Activated T-helper 2 cell treated with anti-CD3 and anti-CD28 coated beads, Interferon-gamma antibody, Interleukin-2, Interleukin-4, amounts not matched to agents 10 μg/mL and 5 μg/mL and 100 μg/mL, durations not matched to agents 14 hours and 24 hours and 36 hours (primary cell): ENCODE data around the gene PIBF1. TPM values are rescaled to one million over a fixed set of nuclear protein-coding genes. Genes with fewer than 3 reads are reported as not detected.
"Not testable (repeated sequence)": the region's sequence is repeated elsewhere in the genome, so short reads cannot be mapped to it uniquely, and the experiment has no call there.

Experiments
- DNase-seq: peaks from one replicate; pipeline ENCODE4 v3.0.0; 2021; ENCODE audit warnings: low spot score
- H3K27ac Mint-ChIP-seq: one replicate; pipeline ENCODE4 v1.8.0; 2021; ENCODE audit warnings: mixed read lengths
- H3K27me3 Mint-ChIP-seq: one replicate; pipeline ENCODE4 v1.8.0; 2021; ENCODE audit warnings: low read depth, mixed read lengths
- H3K36me3 Mint-ChIP-seq: one replicate; pipeline ENCODE4 v1.8.0; 2021; ENCODE audit warnings: low read depth, mixed read lengths
- H3K4me1 Mint-ChIP-seq: one replicate; pipeline ENCODE4 v1.8.0; 2021; ENCODE audit warnings: low read depth, mixed read lengths
- H3K4me3 Mint-ChIP-seq: one replicate; pipeline ENCODE4 v1.8.0; 2021; ENCODE audit warnings: low read depth, mild to moderate bottlenecking, moderate library complexity, mixed read lengths
- H3K9me3 Mint-ChIP-seq: one replicate; pipeline ENCODE4 v1.8.0; 2021; ENCODE audit warnings: mixed read lengths
- intact Hi-C: fragments of 100-400 bp; cut with micrococcal nuclease; formaldehyde crosslinking; loops from one replicate; pipeline ENCODE4 v1.15.1; 2023
- total RNA-seq: library from RNA; stranded (reverse); gene quantifications from 2 replicates; pipeline ENCODE4 v1.2.3, GENCODE V29; 2022

Gene PIBF1
- total RNA-seq, 1 donor from 2014 or later: 22.1 TPM

- DNase-seq: no peak
- Mint-ChIP-seq H3K4me1 (peaks cover 4% of the 10 kb centered on the region), H3K27me3 (no peaks in the 10 kb centered on the region), H3K36me3 (peaks cover 12% of the 10 kb centered on the region), H3K9me3 (no peaks in the 10 kb centered on the region), H3K27ac (no peak overlapping the region), H3K4me3 (no peak overlapping the region)
- intact Hi-C loops: no loop called here
These were observed 107.6 kb downstream of the PIBF1 start for GRCh38 chr13:72889495-72889894.

- H3K27me3 Mint-ChIP-seq: no peaks in the 10 kb centered on the region
- H3K27ac Mint-ChIP-seq: no peak overlapping the region
- DNase-seq: no peak
- intact Hi-C loops: no loop called here
- H3K36me3 Mint-ChIP-seq: peaks cover 16% of the 10 kb centered on the region
- no peak overlapping the region for H3K4me3 Mint-ChIP-seq
- H3K4me1 Mint-ChIP-seq: peaks cover 4% of the 10 kb centered on the region
- H3K9me3 Mint-ChIP-seq: no peaks in the 10 kb centered on the region
These were observed 108.6 kb downstream of the PIBF1 start for GRCh38 chr13:72890546-72890945.

GRCh38 chr13:72891423-72891822 lies 109.5 kb downstream of the PIBF1 start:
- Mint-ChIP-seq H3K36me3 (peaks cover 25% of the 10 kb centered on the region), H3K9me3 (peaks cover 3% of the 10 kb centered on the region), H3K27me3 (no peaks in the 10 kb centered on the region), H3K4me1 (peaks cover 4% of the 10 kb centered on the region), H3K4me3 (no peak overlapping the region), H3K27ac (no peak overlapping the region)
- intact Hi-C loops: no loop called here
- no peak for DNase-seq

GRCh38 chr13:72896869-72897268 lies 114.9 kb downstream of the PIBF1 start:
- DNase-seq: no peak
- H3K9me3 Mint-ChIP-seq: peaks cover 19% of the 10 kb centered on the region
- no peaks in the 10 kb centered on the region for H3K4me1 Mint-ChIP-seq
- no peaks in the 10 kb centered on the region for H3K27me3 Mint-ChIP-seq
- intact Hi-C loops: no loop called here
- H3K27ac Mint-ChIP-seq: no peak overlapping the region
- peaks cover 30% of the 10 kb centered on the region for H3K36me3 Mint-ChIP-seq
- no peak overlapping the region for H3K4me3 Mint-ChIP-seq

- intact Hi-C loops, DNase-seq, H3K27me3 Mint-ChIP-seq, H3K4me1 Mint-ChIP-seq, H3K4me3 Mint-ChIP-seq, H3K27ac Mint-ChIP-seq: not testable (repeated sequence)
- Mint-ChIP-seq H3K9me3 (peaks cover 15% of the 10 kb centered on the region), H3K36me3 (peaks cover 10% of the 10 kb centered on the region)
These were observed 119.6 kb downstream of the PIBF1 start for GRCh38 chr13:72901546-72901945.

- intact Hi-C loops: no loop called here
- no peak overlapping the region for H3K4me3 Mint-ChIP-seq
- peaks cover 28% of the 10 kb centered on the region for H3K36me3 Mint-ChIP-seq
- no peaks in the 10 kb centered on the region for H3K9me3 Mint-ChIP-seq
- DNase-seq: no peak
- no peaks in the 10 kb centered on the region for H3K27me3 Mint-ChIP-seq
- no peaks in the 10 kb centered on the region for H3K4me1 Mint-ChIP-seq
- H3K27ac Mint-ChIP-seq: no peak overlapping the region
These were observed 126.5 kb downstream of the PIBF1 start for GRCh38 chr13:72908416-72908815.

- H3K4me3 Mint-ChIP-seq: no peak overlapping the region
- H3K27ac Mint-ChIP-seq: no peak overlapping the region
- H3K4me1 Mint-ChIP-seq: no peaks in the 10 kb centered on the region
- no peak for DNase-seq
- intact Hi-C loops: no loop called here
- H3K36me3 Mint-ChIP-seq: peaks cover 28% of the 10 kb centered on the region
- H3K9me3 Mint-ChIP-seq: no peaks in the 10 kb centered on the region
- H3K27me3 Mint-ChIP-seq: no peaks in the 10 kb centered on the region
These were observed 130.0 kb downstream of the PIBF1 start for GRCh38 chr13:72911981-72912380.

GRCh38 chr13:72920097-72920496 lies 138.2 kb downstream of the PIBF1 start:
- no peak overlapping the region for H3K4me3 Mint-ChIP-seq
- intact Hi-C loops: no loop called here
- no peak for DNase-seq
- H3K27ac Mint-ChIP-seq: no peak overlapping the region
- H3K4me1 Mint-ChIP-seq: peaks cover 6% of the 10 kb centered on the region
- no peaks in the 10 kb centered on the region for H3K27me3 Mint-ChIP-seq
- H3K9me3 Mint-ChIP-seq: no peaks in the 10 kb centered on the region
- H3K36me3 Mint-ChIP-seq: peaks cover 26% of the 10 kb centered on the region

GRCh38 chr13:72931311-72931710 lies 149.4 kb downstream of the PIBF1 start:
- no peak overlapping the region for H3K4me3 Mint-ChIP-seq
- no peaks in the 10 kb centered on the region for H3K4me1 Mint-ChIP-seq
- no peak overlapping the region for H3K27ac Mint-ChIP-seq
- H3K9me3 Mint-ChIP-seq: no peaks in the 10 kb centered on the region
- H3K27me3 Mint-ChIP-seq: no peaks in the 10 kb centered on the region
- peaks cover 31% of the 10 kb centered on the region for H3K36me3 Mint-ChIP-seq
- no peak for DNase-seq
- intact Hi-C loops: no loop called here

GRCh38 chr13:72932250-72932649 lies 150.3 kb downstream of the PIBF1 start:
- intact Hi-C loops: no loop called here
- H3K27ac Mint-ChIP-seq: no peak overlapping the region
- no peaks in the 10 kb centered on the region for H3K4me1 Mint-ChIP-seq
- peaks cover 34% of the 10 kb centered on the region for H3K36me3 Mint-ChIP-seq
- no peaks in the 10 kb centered on the region for H3K27me3 Mint-ChIP-seq
- no peak overlapping the region for H3K4me3 Mint-ChIP-seq
- DNase-seq: no peak
- H3K9me3 Mint-ChIP-seq: no peaks in the 10 kb centered on the region

- H3K27ac Mint-ChIP-seq, H3K9me3 Mint-ChIP-seq, intact Hi-C loops, DNase-seq, H3K4me1 Mint-ChIP-seq, H3K27me3 Mint-ChIP-seq, H3K4me3 Mint-ChIP-seq: not testable (repeated sequence)
- H3K36me3 Mint-ChIP-seq: peaks cover 56% of the 10 kb centered on the region
These were observed 164.3 kb downstream of the PIBF1 start for GRCh38 chr13:72946267-72946666.

- H3K9me3 Mint-ChIP-seq: no peaks in the 10 kb centered on the region
- no peaks in the 10 kb centered on the region for H3K4me1 Mint-ChIP-seq
- no peak overlapping the region for H3K4me3 Mint-ChIP-seq
- intact Hi-C loops: no loop called here
- no peak overlapping the region for H3K27ac Mint-ChIP-seq
- no peak for DNase-seq
- H3K27me3 Mint-ChIP-seq: no peaks in the 10 kb centered on the region
- H3K36me3 Mint-ChIP-seq: peaks cover 40% of the 10 kb centered on the region
These were observed 170.7 kb downstream of the PIBF1 start for GRCh38 chr13:72952529-72953141.

GRCh38 chr13:72953391-72953965 lies 171.5 kb downstream of the PIBF1 start:
- Mint-ChIP-seq H3K36me3 (peaks cover 33% of the 10 kb centered on the region), H3K4me3 (no peak overlapping the region), H3K4me1 (no peaks in the 10 kb centered on the region), H3K27me3 (no peaks in the 10 kb centered on the region), H3K27ac (no peak overlapping the region), H3K9me3 (no peaks in the 10 kb centered on the region)
- intact Hi-C loops: no loop called here
- DNase-seq: no peak
